ENCODE results near the gene CXXC4.

DNA sequence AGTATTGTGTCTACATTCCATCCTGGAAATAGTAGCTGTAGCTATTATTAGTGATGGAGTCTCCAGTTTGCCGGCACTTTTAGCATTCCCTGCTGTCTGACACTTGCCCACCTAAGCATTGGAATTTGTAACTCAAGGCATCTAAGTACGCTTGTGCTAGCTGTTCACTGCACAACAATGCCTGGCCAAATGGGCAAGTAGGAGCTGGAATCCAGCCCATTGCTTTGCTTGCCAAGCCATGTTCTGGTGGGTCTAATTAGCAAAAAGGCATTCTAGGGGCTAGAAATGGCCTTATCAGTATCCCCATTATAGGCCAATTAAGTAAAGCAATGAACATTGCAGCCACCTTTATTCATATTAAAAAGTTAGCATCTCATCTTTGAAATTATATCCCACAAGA is 7.8 kb upstream of the CXXC4 start:
- TF ChIP-seq GABPA (IDR thresholded peaks at IDR 0.05; ENCODE audit: low read depth, low read length): no peak
- no peak for TF ChIP-seq GABPA (CRISPR knock-in tag; IDR thresholded peaks at IDR 0.05; ENCODE audit: low read depth)
- TF ChIP-seq, protein P1, sequence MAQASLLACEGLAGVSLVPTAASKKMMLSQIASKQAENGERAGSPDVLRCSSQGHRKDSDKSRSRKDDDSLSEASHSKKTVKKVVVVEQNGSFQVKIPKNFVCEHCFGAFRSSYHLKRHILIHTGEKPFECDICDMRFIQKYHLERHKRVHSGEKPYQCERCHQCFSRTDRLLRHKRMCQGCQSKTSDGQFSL (CRISPR knock-in tag; IDR thresholded peaks at IDR 0.05): no peak
- TF ChIP-seq, protein P2, sequence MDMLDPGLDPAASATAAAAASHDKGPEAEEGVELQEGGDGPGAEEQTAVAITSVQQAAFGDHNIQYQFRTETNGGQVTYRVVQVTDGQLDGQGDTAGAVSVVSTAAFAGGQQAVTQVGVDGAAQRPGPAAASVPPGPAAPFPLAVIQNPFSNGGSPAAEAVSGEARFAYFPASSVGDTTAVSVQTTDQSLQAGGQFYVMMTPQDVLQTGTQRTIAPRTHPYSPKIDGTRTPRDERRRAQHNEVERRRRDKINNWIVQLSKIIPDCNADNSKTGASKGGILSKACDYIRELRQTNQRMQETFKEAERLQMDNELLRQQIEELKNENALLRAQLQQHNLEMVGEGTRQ (IDR thresholded peaks at IDR 0.05; ENCODE audit: low read depth, low read length): no peak
- TF ChIP-seq, protein P2 (CRISPR knock-in tag; IDR thresholded peaks at IDR 0.05; ENCODE audit: borderline replicate concordance): no peak
- no peak for TF ChIP-seq ZFYVE20 (CRISPR knock-in tag; IDR thresholded peaks at IDR 0.05; ENCODE audit: borderline replicate concordance, low read depth)
- TF ChIP-seq FOXM1 (CRISPR knock-in tag; IDR thresholded peaks at IDR 0.05): no peak

All from HepG2 (cell line).